ENCODE data around the gene RDM1.

Gene RDM1

GRCh38 chr17:35934760-35935159 is 4.2 kb upstream of the RDM1 start:
- H3K4me3 ChIP-seq (ENCODE audit: low read depth, low read length): no peak overlapping the region
- no peak for TF ChIP-seq CTCF (IDR thresholded peaks at IDR 0.05; ENCODE audit: borderline replicate concordance, insufficient read depth, low read depth, low read length)

GRCh38 chr17:35932586-35932985 is 2.0 kb upstream of the RDM1 start:
- no peak overlapping the region for H3K4me3 ChIP-seq (ENCODE audit: low read depth, low read length)
- no peak for TF ChIP-seq CTCF (IDR thresholded peaks at IDR 0.05; ENCODE audit: borderline replicate concordance, insufficient read depth, low read depth, low read length)

- no peak overlapping the region for H3K4me3 ChIP-seq (ENCODE audit: low read depth, low read length)
- TF ChIP-seq CTCF (IDR thresholded peaks at IDR 0.05; ENCODE audit: borderline replicate concordance, insufficient read depth, low read depth, low read length): no peak
Measured at GRCh38 chr17:35931794-35932425, 1.3 kb upstream of the RDM1 start.

- TF ChIP-seq CTCF (IDR thresholded peaks at IDR 0.05; ENCODE audit: borderline replicate concordance, insufficient read depth, low read depth, low read length): no peak
- H3K4me3 ChIP-seq (ENCODE audit: low read depth, low read length): no peak overlapping the region
Measured at GRCh38 chr17:35927714-35928113, 2.9 kb downstream of the RDM1 start.

- TF ChIP-seq CTCF (IDR thresholded peaks at IDR 0.05; ENCODE audit: borderline replicate concordance, insufficient read depth, low read depth, low read length): no peak
- no peak overlapping the region for H3K4me3 ChIP-seq (ENCODE audit: low read depth, low read length)
Measured at GRCh38 chr17:35923609-35924114, 6.9 kb downstream of the RDM1 start.

GRCh38 chr17:35920229-35920628 is 10.3 kb downstream of the RDM1 start:
- TF ChIP-seq CTCF (IDR thresholded peaks at IDR 0.05; ENCODE audit: borderline replicate concordance, insufficient read depth, low read depth, low read length): no peak
- no peak overlapping the region for H3K4me3 ChIP-seq (ENCODE audit: low read depth, low read length)

- TF ChIP-seq CTCF (IDR thresholded peaks at IDR 0.05; ENCODE audit: borderline replicate concordance, insufficient read depth, low read depth, low read length): no peak
- no peak overlapping the region for H3K4me3 ChIP-seq (ENCODE audit: low read depth, low read length)
Measured at GRCh38 chr17:35918665-35919064, 11.9 kb downstream of the RDM1 start.

All from GM12875 (cell line).